Spleen (tissue), 7 donors: ENCODE data around the gene DRG1.

ENCODE experiments used
- CTCF ChIP-seq, 11 experiments: fragments of 200-600 bp in 7 of 11; fragments of 450-650 bp in 4 of 11; sonication (generic) in 4 of 11; IDR thresholded peaks in 8 of 11; conservative IDR thresholded peaks in 3 of 11; 1 replicate in 7 of 11; 2 replicates in 4 of 11; pipeline versions ENCODE4 v1.4.0 to v1.8.0; 2016 to 2021; ENCODE audit warnings: antibody characterized with exemption in 11 of 11, inconsistent platforms in 4 of 11, mild to moderate bottlenecking in 1 of 11
- POLR2A ChIP-seq, 3 donors: fragments of 450-650 bp; IDR thresholded peaks; one replicate each; pipeline ENCODE4 v1.5.1; 2017; ENCODE audit warnings: antibody characterized with exemption in 3 of 3, mild to moderate bottlenecking in 1 of 3
- POLR2AphosphoS5 ChIP-seq, 3 donors: sonication (generic); formaldehyde crosslinking; IDR thresholded peaks; one replicate each; pipeline ENCODE4 v1.5.1; 2017; ENCODE audit warnings: antibody characterized with exemption in 3 of 3
- donor health status: DM: no; HTN: no; CAD: no; lungs with moderate emphysema.
- donor health status: DM: no; HTN: no; CAD: no.
- donor health status: DM: no; HTN: no; CAD: no.

GRCh38 chr22:31367426-31367825, 32.0 kb upstream of the DRG1 start:
- TF ChIP-seq CTCF (IDR thresholded peaks at IDR 0.05 in 8 of 11, conservative IDR thresholded peaks at IDR 0.05 in 3 of 11) (no peak), POLR2A (IDR thresholded peaks at IDR 0.05) (no peak), POLR2AphosphoS5 (IDR thresholded peaks at IDR 0.05) (no peak)
